OCI-LY3 (cell line): ENCODE results near the gene NUP98.

Source experiments
- EZH2phosphoT487 ChIP-seq: fragments of 200-600 bp; shearing (Covaris generic); IDR thresholded peaks from 2 replicates; pipeline ENCODE4 v1.6.1; 2018; ENCODE audit warnings: antibody characterized with exemption, mixed run types, low read depth
- TF ChIP-seq, protein P1 (sequence below): fragments of 200-600, 300-600 bp; sonication (generic); IDR thresholded peaks from 2 replicates; pipeline ENCODE4 v1.5.1; 2014; ENCODE audit warnings: antibody characterized with exemption, low read length, low read depth

DNA sequence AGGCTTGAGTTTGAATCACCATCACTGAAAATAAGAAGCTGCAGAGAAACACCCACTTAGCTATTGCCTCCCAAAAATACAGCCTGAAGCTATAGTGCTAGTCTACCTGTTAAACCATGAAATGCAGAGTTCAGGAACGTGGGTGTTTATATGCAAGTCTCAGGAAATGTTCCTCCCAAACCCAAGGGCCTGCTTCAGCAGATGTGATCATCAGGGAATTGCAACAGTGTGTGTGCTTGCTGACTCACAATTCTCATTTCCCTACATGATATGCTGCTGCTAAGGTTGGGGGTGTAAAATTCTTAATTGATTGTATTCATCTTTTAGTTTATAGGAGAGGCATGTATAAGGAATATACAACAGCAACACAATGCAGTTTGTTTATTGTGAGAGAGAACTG lies 49.6 kb downstream of the NUP98 start:
- TF ChIP-seq, protein P1, sequence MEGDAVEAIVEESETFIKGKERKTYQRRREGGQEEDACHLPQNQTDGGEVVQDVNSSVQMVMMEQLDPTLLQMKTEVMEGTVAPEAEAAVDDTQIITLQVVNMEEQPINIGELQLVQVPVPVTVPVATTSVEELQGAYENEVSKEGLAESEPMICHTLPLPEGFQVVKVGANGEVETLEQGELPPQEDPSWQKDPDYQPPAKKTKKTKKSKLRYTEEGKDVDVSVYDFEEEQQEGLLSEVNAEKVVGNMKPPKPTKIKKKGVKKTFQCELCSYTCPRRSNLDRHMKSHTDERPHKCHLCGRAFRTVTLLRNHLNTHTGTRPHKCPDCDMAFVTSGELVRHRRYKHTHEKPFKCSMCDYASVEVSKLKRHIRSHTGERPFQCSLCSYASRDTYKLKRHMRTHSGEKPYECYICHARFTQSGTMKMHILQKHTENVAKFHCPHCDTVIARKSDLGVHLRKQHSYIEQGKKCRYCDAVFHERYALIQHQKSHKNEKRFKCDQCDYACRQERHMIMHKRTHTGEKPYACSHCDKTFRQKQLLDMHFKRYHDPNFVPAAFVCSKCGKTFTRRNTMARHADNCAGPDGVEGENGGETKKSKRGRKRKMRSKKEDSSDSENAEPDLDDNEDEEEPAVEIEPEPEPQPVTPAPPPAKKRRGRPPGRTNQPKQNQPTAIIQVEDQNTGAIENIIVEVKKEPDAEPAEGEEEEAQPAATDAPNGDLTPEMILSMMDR: no peak
- no peak for TF ChIP-seq EZH2phosphoT487
